GM12878 (cell line): Measurements from ENCODE around the gene CD72. TPM values are rescaled to one million over a fixed set of nuclear protein-coding genes. Genes with fewer than 3 reads are reported as not detected.

ENCODE experiments used
- CUX1 ChIP-seq: IDR thresholded peaks from 2 replicates; pipeline ENCODE4 v1.6.1; 2012; ENCODE audit warnings: improper control_type of control experiment, low read depth, low read length; ENCODE audit not compliant: insufficient replicate concordance
- FOXM1 ChIP-seq: IDR thresholded peaks from 2 replicates; pipeline ENCODE4 v1.6.1; 2012; ENCODE audit warnings: low read depth, mild to moderate bottlenecking, inconsistent platforms, low read length, moderate library complexity
- HDAC6 ChIP-seq: fragments of 200-600 bp; sonication (generic); IDR thresholded peaks from one replicate; pipeline ENCODE4 v1.8.0; 2017; ENCODE audit warnings: antibody characterized with exemption; ENCODE audit not compliant: unreplicated experiment
- MAX ChIP-seq: IDR thresholded peaks from 2 replicates; pipeline ENCODE4 v1.6.1; 2012; ENCODE audit warnings: low read depth, low read length, improper control_type of control experiment
- MTA3 ChIP-seq: IDR thresholded peaks from 2 replicates; pipeline ENCODE4 v1.6.1; 2012; ENCODE audit warnings: low read length, inconsistent platforms, borderline replicate concordance
- NFYB ChIP-seq: IDR thresholded peaks from 2 replicates; pipeline ENCODE4 v1.6.1; 2011; ENCODE audit warnings: low read depth, mild to moderate bottlenecking, low read length, improper control_type of control experiment, moderate library complexity; ENCODE audit not compliant: insufficient read depth
- NR2C2 ChIP-seq: IDR thresholded peaks from 2 replicates; pipeline ENCODE4 v1.6.1; 2011; ENCODE audit warnings: borderline replicate concordance, low read depth; ENCODE audit not compliant: control insufficient read depth, insufficient read length
- RELB ChIP-seq: fragments of 450-650 bp; IDR thresholded peaks from 2 replicates; pipeline ENCODE4 v1.6.1; 2017; ENCODE audit warnings: low read depth, mild to moderate bottlenecking, moderate library complexity
- REST ChIP-seq: IDR thresholded peaks from 2 replicates; pipeline ENCODE4 v1.6.1; 2012; ENCODE audit warnings: mild to moderate bottlenecking, low read depth, low read length
- RFX5 ChIP-seq: IDR thresholded peaks from 2 replicates; pipeline ENCODE4 v1.6.1; 2011; ENCODE audit warnings: low read depth, low read length, improper control_type of control experiment
- TCF12 ChIP-seq: IDR thresholded peaks from 2 replicates; pipeline ENCODE4 v1.6.1; 2011; ENCODE audit warnings: low read depth, mild to moderate bottlenecking, low read length
- ZNF592 ChIP-seq: fragments of 450-650 bp; IDR thresholded peaks from 2 replicates; pipeline ENCODE4 v1.6.1; 2017; ENCODE audit warnings: mild to moderate bottlenecking, moderate library complexity
- polyA plus RNA-seq, 11 experiments: library from polyadenylated mRNA; depleted of rRNA in 4 of 11; unstranded in 6 of 11; stranded (reverse) in 5 of 11; fragments of >200 nt; fragmentation: Nextera tagmentation in 4 of 11; fragmentation: Illumina TruSeq in 1 of 11; extraction: Ambion mirVana in 4 of 11; extraction: Trizol in 1 of 11; gene quantifications; 1 replicate in 1 of 11; 2 replicates in 10 of 11; pipeline versions ENCODE4 v1.2.1 to v1.2.3, GENCODE V29; 2011 to 2016; ENCODE audit warnings: inconsistent platforms in 2 of 11, missing spikeins in 2 of 11, low read depth in 1 of 11
- total RNA-seq, 4 experiments: library from RNA; depleted of rRNA in 3 of 4; stranded (reverse); fragments of >200 nt in 3 of 4; fragmentation: Illumina TruSeq in 1 of 4; extraction: Trizol in 1 of 4; gene quantifications; 2 replicates each; pipeline versions ENCODE4 v1.2.1 to v1.2.3, GENCODE V29; 2013 to 2021

The CD72 gene
- total and polyA plus RNA-seq, 10 of the 15 experiments (the other 5 are each of a cell fraction or from before 2014, with no cell fraction given) = 2.1 to 14.2 (median 4.4) TPM

- TF ChIP-seq CUX1 (no peak), HDAC6 (no peak), MTA3 (no peak), FOXM1 (no peak), REST (no peak), NR2C2 (no peak), NFYB (no peak), TCF12 (peak; percentile 51; the same call in 1 of the 2 replicates), RFX5 (no peak), RELB (no peak), MAX (peak; percentile 76), ZNF592 (no peak)
Observed at GRCh38 chr9:35664531-35665470, 46.6 kb upstream of the CD72 start, which contains the start of gene ARHGEF39 (continued).
